ENCODE results near the gene RMDN2.

DNA sequence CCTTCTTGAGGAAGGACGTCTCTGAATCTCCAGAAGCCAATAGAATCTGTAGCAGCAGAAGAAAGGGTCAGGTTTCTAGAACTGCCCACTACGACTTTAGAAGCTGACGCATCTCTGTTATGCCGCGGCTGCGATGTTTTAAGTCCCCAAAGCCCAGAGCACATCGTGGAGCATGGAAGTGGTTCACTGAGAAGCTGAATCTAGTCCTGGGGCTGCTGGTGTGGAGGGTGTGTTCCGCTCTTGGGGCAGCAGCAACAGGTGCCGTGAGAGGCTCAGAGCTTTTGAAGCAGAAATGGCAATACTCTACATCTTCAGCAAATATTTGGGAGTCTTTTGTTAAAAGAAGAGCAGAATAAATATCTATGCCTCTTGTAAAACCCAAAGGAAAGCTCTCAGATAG lies 48.9 kb upstream of the RMDN2 start:
- TF ChIP-seq, protein P1, sequence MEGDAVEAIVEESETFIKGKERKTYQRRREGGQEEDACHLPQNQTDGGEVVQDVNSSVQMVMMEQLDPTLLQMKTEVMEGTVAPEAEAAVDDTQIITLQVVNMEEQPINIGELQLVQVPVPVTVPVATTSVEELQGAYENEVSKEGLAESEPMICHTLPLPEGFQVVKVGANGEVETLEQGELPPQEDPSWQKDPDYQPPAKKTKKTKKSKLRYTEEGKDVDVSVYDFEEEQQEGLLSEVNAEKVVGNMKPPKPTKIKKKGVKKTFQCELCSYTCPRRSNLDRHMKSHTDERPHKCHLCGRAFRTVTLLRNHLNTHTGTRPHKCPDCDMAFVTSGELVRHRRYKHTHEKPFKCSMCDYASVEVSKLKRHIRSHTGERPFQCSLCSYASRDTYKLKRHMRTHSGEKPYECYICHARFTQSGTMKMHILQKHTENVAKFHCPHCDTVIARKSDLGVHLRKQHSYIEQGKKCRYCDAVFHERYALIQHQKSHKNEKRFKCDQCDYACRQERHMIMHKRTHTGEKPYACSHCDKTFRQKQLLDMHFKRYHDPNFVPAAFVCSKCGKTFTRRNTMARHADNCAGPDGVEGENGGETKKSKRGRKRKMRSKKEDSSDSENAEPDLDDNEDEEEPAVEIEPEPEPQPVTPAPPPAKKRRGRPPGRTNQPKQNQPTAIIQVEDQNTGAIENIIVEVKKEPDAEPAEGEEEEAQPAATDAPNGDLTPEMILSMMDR (IDR thresholded peaks at IDR 0.05 in 8 of 11, conservative IDR thresholded peaks at IDR 0.05 in 3 of 11), result no peak
- no peak for TF ChIP-seq POLR2AphosphoS5 (IDR thresholded peaks at IDR 0.05)
- TF ChIP-seq POLR2A (IDR thresholded peaks at IDR 0.05), result no peak
